CD14-positive monocyte (primary cell): Measurements from ENCODE around the gene GRHL1. TPM values are rescaled to one million over a fixed set of nuclear protein-coding genes. Genes with fewer than 3 reads are reported as not detected.

ENCODE experiments used
- DNase-seq, 3 donors: peaks; one replicate each; pipeline ENCODE4 v3.0.0-alpha.2; 2011 to 2022
- H2AFZ ChIP-seq: 2 replicates; pipeline ENCODE4 v1.6.0; 2012; ENCODE audit warnings: mild to moderate bottlenecking, low read depth, low read length, inconsistent platforms; ENCODE audit not compliant: insufficient read depth, poor library complexity, severe bottlenecking
- H3K27ac ChIP-seq, 2 donors: 1 replicate in 1 of 2; 2 replicates in 1 of 2; pipeline ENCODE4 v1.5.1; 2012 to 2013; ENCODE audit warnings: low read length in 2 of 2, control low read depth in 1 of 2, inconsistent platforms in 1 of 2, low read depth in 1 of 2, mild to moderate bottlenecking in 1 of 2
- H3K27me3 ChIP-seq, 2 donors: one replicate each; pipeline versions ENCODE4 v1.6.0 to v1.6.1; 2011 to 2013; ENCODE audit warnings: low read length in 2 of 2; ENCODE audit not compliant: control insufficient read depth in 2 of 2, insufficient read depth in 2 of 2
- H3K36me3 ChIP-seq, 2 donors: replicated peaks in 1 of 2; 1 replicate in 1 of 2; 2 replicates in 1 of 2; pipeline versions ENCODE4 v1.5.1 to v1.6.1; 2012 to 2013; ENCODE audit warnings: low read length in 2 of 2, control low read depth in 1 of 2, inconsistent platforms in 1 of 2, mild to moderate bottlenecking in 1 of 2; ENCODE audit not compliant: insufficient read depth in 2 of 2, control insufficient read depth in 1 of 2
- H3K4me1 ChIP-seq, 2 donors: 1 replicate in 1 of 2; 2 replicates in 1 of 2; pipeline versions ENCODE4 v1.5.1 to v1.6.1; 2012 to 2013; ENCODE audit warnings: low read length in 2 of 2, control low read depth in 1 of 2, inconsistent platforms in 1 of 2, mild to moderate bottlenecking in 1 of 2, moderate library complexity in 1 of 2; ENCODE audit not compliant: insufficient read depth in 2 of 2, control insufficient read depth in 1 of 2
- H3K4me2 ChIP-seq: replicated peaks from 2 replicates; pipeline ENCODE3; 2012; ENCODE audit warnings: low read length, moderate library complexity, mild to moderate bottlenecking; ENCODE audit not compliant: poor library complexity, severe bottlenecking; ENCODE audit errors: extremely low read depth
- H3K4me3 ChIP-seq, 3 experiments: fragments of 200-600 bp in 1 of 3; sonication (generic) in 1 of 3; replicated peaks in 1 of 3; 1 replicate in 2 of 3; 2 replicates in 1 of 3; pipeline ENCODE4 v1.5.1; 2011 to 2013; ENCODE audit warnings: low read length in 3 of 3, mild to moderate bottlenecking in 3 of 3, control low read depth in 2 of 3, low read depth in 2 of 3, inconsistent platforms in 1 of 3, moderate library complexity in 1 of 3
- H3K79me2 ChIP-seq: 2 replicates; pipeline ENCODE4 v1.6.0; 2012; ENCODE audit warnings: mild to moderate bottlenecking, control low read depth, inconsistent platforms, low read length, moderate library complexity; ENCODE audit not compliant: insufficient read depth
- H3K9ac ChIP-seq: 2 replicates; pipeline ENCODE4 v1.6.0; 2017; ENCODE audit warnings: low read length, mild to moderate bottlenecking; ENCODE audit not compliant: insufficient read depth, poor library complexity, severe bottlenecking
- H3K9me3 ChIP-seq, 2 donors: replicated peaks in 1 of 2; 1 replicate in 1 of 2; 2 replicates in 1 of 2; pipeline versions ENCODE4 v1.5.1 to v1.6.1; 2012 to 2013; ENCODE audit warnings: low read length in 2 of 2, control low read depth in 1 of 2; ENCODE audit not compliant: control insufficient read depth in 1 of 2, insufficient read depth in 1 of 2
- H4K20me1 ChIP-seq: 2 replicates; pipeline ENCODE4 v1.6.0; 2012; ENCODE audit warnings: mild to moderate bottlenecking, low read length, control low read depth, moderate library complexity; ENCODE audit not compliant: insufficient read depth
- H3K27ac Mint-ChIP-seq, 7 donors: one replicate each; pipeline ENCODE4 v1.8.0; 2020; ENCODE audit warnings: mild to moderate bottlenecking in 7 of 7, mixed read lengths in 7 of 7, moderate library complexity in 6 of 7, inconsistent platforms in 2 of 7
- H3K27me3 Mint-ChIP-seq, 3 donors: one replicate each; pipeline ENCODE4 v1.8.0; 2021 to 2022; ENCODE audit warnings: low read depth in 3 of 3, mild to moderate bottlenecking in 3 of 3, mixed read lengths in 3 of 3, moderate library complexity in 3 of 3, inconsistent platforms in 1 of 3
- H3K36me3 Mint-ChIP-seq, 2 donors: one replicate each; pipeline ENCODE4 v1.8.0; 2020; ENCODE audit warnings: mixed read lengths in 2 of 2, inconsistent platforms in 1 of 2, mild to moderate bottlenecking in 1 of 2
- H3K4me1 Mint-ChIP-seq: one replicate; pipeline ENCODE4 v1.8.0; 2020; ENCODE audit warnings: mild to moderate bottlenecking, mixed read lengths
- H3K4me3 Mint-ChIP-seq, 2 donors: one replicate each; pipeline ENCODE4 v1.8.0; 2020; ENCODE audit warnings: mild to moderate bottlenecking in 2 of 2, mixed read lengths in 2 of 2, moderate library complexity in 1 of 2
- H3K9me3 Mint-ChIP-seq, 7 donors: one replicate each; pipeline ENCODE4 v1.8.0; 2020 to 2022; ENCODE audit warnings: mixed read lengths in 7 of 7, mild to moderate bottlenecking in 6 of 7, moderate library complexity in 6 of 7, inconsistent platforms in 2 of 7
- WGBS: methylation state at CpG from one replicate; pipeline ENCODE4 v1.1.5; 2013; ENCODE audit warnings: missing lambda C conversion rate; ENCODE audit not compliant: insufficient coverage; 5-methylcytosine and 5-hydroxymethylcytosine counted together
- intact Hi-C, 2 donors: fragments of 100-400 bp; cut with micrococcal nuclease; formaldehyde crosslinking; loops; one replicate each; pipeline versions ENCODE4 v1.15.0 to v1.15.1; 2023
- polyA plus RNA-seq, 3 donors: library from polyadenylated mRNA; depleted of rRNA in 1 of 3; unstranded in 2 of 3; stranded (reverse) in 1 of 3; fragments of 300-500 nt in 2 of 3; fragments of >200 nt in 1 of 3; fragmentation: Illumina TruSeq in 2 of 3; gene quantifications; 1 replicate in 2 of 3; 2 replicates in 1 of 3; pipeline ENCODE4 v1.2.3, GENCODE V29; 2012 to 2021
- TF ChIP-seq, protein P1 (sequence below): fragments of 200-600 bp; IDR thresholded peaks from one replicate; pipeline ENCODE4 v1.8.0; 2022; ENCODE audit warnings: antibody characterized with exemption, mild to moderate bottlenecking

The GRHL1 gene
- polyA plus RNA-seq, 3 donors: 0.08 TPM; not detected in 2

DNA sequence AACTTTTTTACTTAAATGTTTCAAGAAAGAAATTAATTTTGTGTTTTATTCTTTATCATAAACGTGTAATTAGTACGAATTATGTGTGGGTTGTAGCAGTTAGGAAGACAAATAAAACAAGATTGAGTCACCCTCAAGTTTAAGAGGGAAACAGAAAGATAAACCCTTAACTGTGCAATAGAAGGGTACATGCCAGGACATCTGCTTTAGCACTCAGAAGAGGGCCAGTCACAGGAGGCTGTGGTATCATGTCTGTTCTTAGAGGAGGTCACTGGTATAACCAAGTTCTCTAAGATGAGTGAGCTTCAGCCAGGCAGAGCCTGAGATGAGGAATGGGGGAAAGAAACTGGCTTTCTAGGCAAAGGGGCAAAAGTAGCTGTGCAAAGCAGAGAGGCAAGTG, 42.4 kb upstream of the GRHL1 start:
- Histone ChIP-seq H3K9ac (no peak overlapping the region), H3K9me3 (no peaks in the 10 kb centered on the region), H3K79me2 (no peaks in the 10 kb centered on the region), H3K4me1 (no peaks in the 10 kb centered on the region), H3K4me3 (no peak overlapping the region), H3K36me3 (peaks cover 39 to 84% of the 10 kb centered on the region in 2 donors), H3K4me2 (no peak overlapping the region), H2AFZ (no peak overlapping the region), H4K20me1 (no peaks in the 10 kb centered on the region), H3K27ac (peak overlapping the region in 1 of 2 donors; percentile 23), H3K27me3 (no peaks in the 10 kb centered on the region)
- no peaks in the 10 kb centered on the region for H3K9me3 Mint-ChIP-seq
- no peak overlapping the region for H3K4me3 Mint-ChIP-seq
- no peaks in the 10 kb centered on the region for H3K4me1 Mint-ChIP-seq
- H3K27ac Mint-ChIP-seq: no peak overlapping the region
- no peak for DNase-seq
- intact Hi-C loops: no loop called here
- no peaks in the 10 kb centered on the region for H3K27me3 Mint-ChIP-seq
- H3K36me3 Mint-ChIP-seq: peaks cover 58 to 65% of the 10 kb centered on the region in 2 donors
- no CpG with 5 or more reads among the region's 2 CpGs for whole genome bisulfite sequencing
- TF ChIP-seq, protein P1, sequence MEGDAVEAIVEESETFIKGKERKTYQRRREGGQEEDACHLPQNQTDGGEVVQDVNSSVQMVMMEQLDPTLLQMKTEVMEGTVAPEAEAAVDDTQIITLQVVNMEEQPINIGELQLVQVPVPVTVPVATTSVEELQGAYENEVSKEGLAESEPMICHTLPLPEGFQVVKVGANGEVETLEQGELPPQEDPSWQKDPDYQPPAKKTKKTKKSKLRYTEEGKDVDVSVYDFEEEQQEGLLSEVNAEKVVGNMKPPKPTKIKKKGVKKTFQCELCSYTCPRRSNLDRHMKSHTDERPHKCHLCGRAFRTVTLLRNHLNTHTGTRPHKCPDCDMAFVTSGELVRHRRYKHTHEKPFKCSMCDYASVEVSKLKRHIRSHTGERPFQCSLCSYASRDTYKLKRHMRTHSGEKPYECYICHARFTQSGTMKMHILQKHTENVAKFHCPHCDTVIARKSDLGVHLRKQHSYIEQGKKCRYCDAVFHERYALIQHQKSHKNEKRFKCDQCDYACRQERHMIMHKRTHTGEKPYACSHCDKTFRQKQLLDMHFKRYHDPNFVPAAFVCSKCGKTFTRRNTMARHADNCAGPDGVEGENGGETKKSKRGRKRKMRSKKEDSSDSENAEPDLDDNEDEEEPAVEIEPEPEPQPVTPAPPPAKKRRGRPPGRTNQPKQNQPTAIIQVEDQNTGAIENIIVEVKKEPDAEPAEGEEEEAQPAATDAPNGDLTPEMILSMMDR: no peak

DNA sequence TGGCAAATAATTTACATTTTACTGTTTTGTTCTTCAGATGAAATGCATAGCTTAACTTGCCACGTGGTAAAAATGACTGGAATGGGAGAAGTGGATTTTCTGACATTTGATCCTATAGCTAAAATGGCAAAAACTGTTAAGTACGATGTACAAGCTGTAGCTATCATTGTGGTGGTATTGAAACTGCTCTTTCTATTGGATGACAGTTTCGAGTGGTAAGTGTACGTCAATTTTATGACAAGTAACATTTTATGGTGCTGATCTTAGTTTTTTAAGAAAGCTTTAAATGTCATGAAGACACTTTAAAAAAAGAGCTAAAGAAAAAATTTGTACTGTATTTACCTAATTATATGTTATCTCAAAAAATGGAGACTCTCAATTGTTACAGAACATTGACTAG, 40.8 kb upstream of the GRHL1 start:
- Histone ChIP-seq H3K79me2 (no peaks in the 10 kb centered on the region), H3K27me3 (no peaks in the 10 kb centered on the region), H3K4me1 (no peaks in the 10 kb centered on the region), H3K4me2 (no peak overlapping the region), H3K27ac (no peak overlapping the region), H2AFZ (no peak overlapping the region), H3K4me3 (no peak overlapping the region), H3K9ac (no peak overlapping the region), H3K36me3 (peaks cover 43 to 85% of the 10 kb centered on the region in 2 donors), H3K9me3 (no peaks in the 10 kb centered on the region), H4K20me1 (no peaks in the 10 kb centered on the region)
- DNase-seq: no peak
- no peaks in the 10 kb centered on the region for H3K27me3 Mint-ChIP-seq
- H3K36me3 Mint-ChIP-seq: peaks cover 59 to 67% of the 10 kb centered on the region in 2 donors
- no peak overlapping the region for H3K27ac Mint-ChIP-seq
- WGBS: 100% methylated on average over 1 of the region's 4 CpGs
- H3K9me3 Mint-ChIP-seq: no peaks in the 10 kb centered on the region
- H3K4me1 Mint-ChIP-seq: no peaks in the 10 kb centered on the region
- TF ChIP-seq, protein P1: no peak
- intact Hi-C loops: no loop called here
- H3K4me3 Mint-ChIP-seq: no peak overlapping the region
